Liver (tissue), 9 donors: ENCODE results near the gene ZNF274. TPM values are rescaled to one million over a fixed set of nuclear protein-coding genes. Genes with fewer than 3 reads are reported as not detected.

Source experiments
- DNase-seq: peaks from one replicate; pipeline ENCODE4 v3.0.0-alpha.2; 2017; ENCODE audit warnings: low spot score
- H3K27ac ChIP-seq, 2 donors: one replicate each; pipeline ENCODE4 v1.7.0; 2013; ENCODE audit warnings: inconsistent platforms in 2 of 2, low read length in 2 of 2, control low read depth in 1 of 2, low read depth in 1 of 2, mild to moderate bottlenecking in 1 of 2
- H3K27me3 ChIP-seq, 4 donors: one replicate each; pipeline versions ENCODE4 v1.6.1 to v1.7.0; 2013; ENCODE audit warnings: low read length in 3 of 4, inconsistent platforms in 1 of 4, mild to moderate bottlenecking in 1 of 4, moderate library complexity in 1 of 4; ENCODE audit not compliant: control insufficient read depth in 4 of 4, insufficient read depth in 4 of 4
- H3K36me3 ChIP-seq, 4 donors: one replicate each; pipeline versions ENCODE4 v1.6.1 to v1.7.0; 2013; ENCODE audit warnings: low read length in 3 of 4, mild to moderate bottlenecking in 3 of 4, low read depth in 1 of 4, moderate library complexity in 1 of 4; ENCODE audit not compliant: control insufficient read depth in 4 of 4, insufficient read depth in 3 of 4
- H3K4me1 ChIP-seq, 4 donors: one replicate each; pipeline versions ENCODE4 v1.6.1 to v1.7.0; 2013; ENCODE audit warnings: low read length in 3 of 4, mild to moderate bottlenecking in 3 of 4, moderate library complexity in 1 of 4; ENCODE audit not compliant: control insufficient read depth in 4 of 4, insufficient read depth in 4 of 4
- H3K4me3 ChIP-seq, 3 donors: one replicate each; pipeline versions ENCODE4 v1.6.1 to v1.7.0; 2013; ENCODE audit warnings: low read length in 3 of 3, control low read depth in 1 of 3, low read depth in 1 of 3, mild to moderate bottlenecking in 1 of 3
- H3K9ac ChIP-seq, 2 donors: one replicate each; pipeline ENCODE4 v1.7.0; 2013; ENCODE audit warnings: low read length in 2 of 2, mild to moderate bottlenecking in 2 of 2, moderate library complexity in 2 of 2, control low read depth in 1 of 2, low read depth in 1 of 2
- H3K9me3 ChIP-seq, 4 donors: one replicate each; pipeline versions ENCODE4 v1.6.1 to v1.7.0; 2013; ENCODE audit warnings: low read length in 3 of 4; ENCODE audit not compliant: control insufficient read depth in 4 of 4
- EGR1 ChIP-seq, 2 donors: IDR thresholded peaks; 2 replicates each; pipeline ENCODE4 v1.6.1; 2016 to 2018; ENCODE audit warnings: antibody characterized with exemption in 2 of 2, low read depth in 2 of 2
- FOXA1 ChIP-seq: IDR thresholded peaks from 2 replicates; pipeline ENCODE4 v1.6.1; 2016; ENCODE audit warnings: antibody characterized with exemption
- FOXA2 ChIP-seq: IDR thresholded peaks from 2 replicates; pipeline ENCODE4 v1.6.1; 2016; ENCODE audit warnings: antibody characterized with exemption
- GABPA ChIP-seq, 2 donors: IDR thresholded peaks in 1 of 2; conservative IDR thresholded peaks in 1 of 2; 2 replicates each; pipeline ENCODE4 v1.6.1; 2016; ENCODE audit warnings: antibody characterized with exemption in 2 of 2, mild to moderate bottlenecking in 1 of 2, moderate library complexity in 1 of 2
- HNF4A ChIP-seq, 2 donors: conservative IDR thresholded peaks; 2 replicates each; pipeline ENCODE4 v1.6.1; 2016; ENCODE audit warnings: antibody characterized with exemption in 2 of 2, mild to moderate bottlenecking in 2 of 2
- HNF4G ChIP-seq: IDR thresholded peaks from 2 replicates; pipeline ENCODE4 v1.6.1; 2016; ENCODE audit warnings: antibody characterized with exemption
- JUND ChIP-seq, 2 donors: IDR thresholded peaks; 2 replicates each; pipeline ENCODE4 v1.6.1; 2016; ENCODE audit warnings: antibody characterized with exemption in 2 of 2
- NR2F2 ChIP-seq: IDR thresholded peaks from 2 replicates; pipeline ENCODE4 v1.6.1; 2016; ENCODE audit warnings: antibody characterized with exemption
- RAD21 ChIP-seq, 2 donors: IDR thresholded peaks; 2 replicates each; pipeline ENCODE4 v1.6.1; 2016; ENCODE audit warnings: antibody characterized with exemption in 2 of 2, mild to moderate bottlenecking in 2 of 2
- RXRA ChIP-seq, 2 donors: IDR thresholded peaks; 2 replicates each; pipeline ENCODE4 v1.6.1; 2017 to 2018; ENCODE audit warnings: antibody characterized with exemption in 2 of 2, mild to moderate bottlenecking in 1 of 2
- SP1 ChIP-seq: IDR thresholded peaks from 2 replicates; pipeline ENCODE4 v1.6.1; 2018; ENCODE audit warnings: antibody characterized with exemption, mild to moderate bottlenecking
- TAF1 ChIP-seq: conservative IDR thresholded peaks from 2 replicates; pipeline ENCODE4 v1.6.1; 2016; ENCODE audit warnings: antibody characterized with exemption, mild to moderate bottlenecking
- WGBS: extraction: QIAGEN DNeasy Blood & Tissue Kit; methylation state at CpG from one replicate; pipeline ENCODE4 v1.1.7; 2013; 5-methylcytosine and 5-hydroxymethylcytosine counted together
- polyA plus RNA-seq, 2 donors: library from polyadenylated mRNA; stranded (reverse) in 1 of 2; unstranded in 1 of 2; fragments of 200-250 nt in 1 of 2; fragments of >200 nt in 1 of 2; fragmentation: Nextera tagmentation in 1 of 2; extraction: Ambion mirVana in 1 of 2; gene quantifications; one replicate each; pipeline versions ENCODE4 v1.2.1 to v1.2.3, GENCODE V29; 2013 to 2015
- total RNA-seq, 2 donors: library from RNA; depleted of rRNA; stranded (reverse); fragments of >200 nt; gene quantifications; one replicate each; pipeline ENCODE4 v1.2.3, GENCODE V29; 2014
- TF ChIP-seq, protein P1 (sequence below): IDR thresholded peaks from 2 replicates; pipeline ENCODE4 v1.6.1; 2016; ENCODE audit warnings: antibody characterized with exemption
- TF ChIP-seq, protein P2 (sequence below): IDR thresholded peaks from 2 replicates; pipeline ENCODE4 v1.6.1; 2016; ENCODE audit warnings: antibody characterized with exemption
- TF ChIP-seq, protein P3 (sequence below): IDR thresholded peaks from 2 replicates; pipeline ENCODE4 v1.6.1; 2016; ENCODE audit warnings: antibody characterized with exemption, mild to moderate bottlenecking
- donor health status: healthy.
- donor health status: healthy.
- donor health status: healthy.
- donor health status: healthy.
- donor health status: healthy.

ZNF274 gene
- total and polyA plus RNA-seq, 4 donors, result 5.7 to 18.2 (median 11.9) TPM

DNA sequence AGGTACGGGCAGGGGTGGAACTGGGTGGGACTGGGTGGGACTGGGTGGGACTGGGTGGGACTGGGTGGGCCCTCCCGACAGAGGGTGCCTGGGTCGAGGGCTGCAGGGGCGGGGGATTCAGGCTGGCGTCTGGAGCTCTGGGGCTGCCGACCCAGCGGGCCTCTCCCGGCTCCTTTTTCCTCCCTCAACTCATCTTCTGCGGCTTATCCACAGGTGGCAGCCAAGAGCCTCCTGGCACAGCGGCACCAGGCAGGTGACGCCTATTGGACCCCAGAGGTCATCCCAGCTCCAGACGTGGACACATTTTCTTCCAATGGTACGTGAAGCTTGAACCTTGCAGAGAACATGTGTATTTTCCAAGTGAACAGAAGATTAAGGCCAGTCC lies 46.4 kb downstream of the ZNF274 start:
- H3K27ac ChIP-seq, result no peak overlapping the region
- WGBS, result 14% methylated on average over 13 of the region's 13 CpGs
- peaks cover 28 to 62% (median 41%) of the 10 kb centered on the region in 4 donors for H3K9me3 ChIP-seq
- peak; percentile 40 for DNase-seq
- peaks cover 2 to 38% (median 22%) of the 10 kb centered on the region in 4 donors for H3K36me3 ChIP-seq
- peak overlapping the region; percentile 72 to 86 (median 83) for H3K4me3 ChIP-seq
- no peaks in the 10 kb centered on the region for H3K27me3 ChIP-seq
- TF ChIP-seq JUND (IDR thresholded peaks at IDR 0.05) (no peak), SP1 (no peak), FOXA2 (no peak), FOXA1 (no peak), EGR1 (IDR thresholded peaks at IDR 0.05; ENCODE audit: low read depth in 2 of 2) (no peak), GABPA (IDR thresholded peaks at IDR 0.05 in 1 of 2, conservative IDR thresholded peaks at IDR 0.05 in 1 of 2) (no peak), RAD21 (IDR thresholded peaks at IDR 0.05) (no peak), TAF1 (no peak), HNF4G (no peak), HNF4A (conservative IDR thresholded peaks at IDR 0.05) (no peak), RXRA (IDR thresholded peaks at IDR 0.05) (no peak)
- TF ChIP-seq, protein P1, sequence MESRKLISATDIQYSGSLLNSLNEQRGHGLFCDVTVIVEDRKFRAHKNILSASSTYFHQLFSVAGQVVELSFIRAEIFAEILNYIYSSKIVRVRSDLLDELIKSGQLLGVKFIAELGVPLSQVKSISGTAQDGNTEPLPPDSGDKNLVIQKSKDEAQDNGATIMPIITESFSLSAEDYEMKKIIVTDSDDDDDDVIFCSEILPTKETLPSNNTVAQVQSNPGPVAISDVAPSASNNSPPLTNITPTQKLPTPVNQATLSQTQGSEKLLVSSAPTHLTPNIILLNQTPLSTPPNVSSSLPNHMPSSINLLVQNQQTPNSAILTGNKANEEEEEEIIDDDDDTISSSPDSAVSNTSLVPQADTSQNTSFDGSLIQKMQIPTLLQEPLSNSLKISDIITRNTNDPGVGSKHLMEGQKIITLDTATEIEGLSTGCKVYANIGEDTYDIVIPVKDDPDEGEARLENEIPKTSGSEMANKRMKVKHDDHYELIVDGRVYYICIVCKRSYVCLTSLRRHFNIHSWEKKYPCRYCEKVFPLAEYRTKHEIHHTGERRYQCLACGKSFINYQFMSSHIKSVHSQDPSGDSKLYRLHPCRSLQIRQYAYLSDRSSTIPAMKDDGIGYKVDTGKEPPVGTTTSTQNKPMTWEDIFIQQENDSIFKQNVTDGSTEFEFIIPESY, result no peak
- TF ChIP-seq, protein P2, sequence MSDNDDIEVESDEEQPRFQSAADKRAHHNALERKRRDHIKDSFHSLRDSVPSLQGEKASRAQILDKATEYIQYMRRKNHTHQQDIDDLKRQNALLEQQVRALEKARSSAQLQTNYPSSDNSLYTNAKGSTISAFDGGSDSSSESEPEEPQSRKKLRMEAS, result no peak
- H3K4me1 ChIP-seq, result peaks cover 0 to 9% (median 5%) of the 10 kb centered on the region in 4 donors
- no peak overlapping the region for H3K9ac ChIP-seq

DNA sequence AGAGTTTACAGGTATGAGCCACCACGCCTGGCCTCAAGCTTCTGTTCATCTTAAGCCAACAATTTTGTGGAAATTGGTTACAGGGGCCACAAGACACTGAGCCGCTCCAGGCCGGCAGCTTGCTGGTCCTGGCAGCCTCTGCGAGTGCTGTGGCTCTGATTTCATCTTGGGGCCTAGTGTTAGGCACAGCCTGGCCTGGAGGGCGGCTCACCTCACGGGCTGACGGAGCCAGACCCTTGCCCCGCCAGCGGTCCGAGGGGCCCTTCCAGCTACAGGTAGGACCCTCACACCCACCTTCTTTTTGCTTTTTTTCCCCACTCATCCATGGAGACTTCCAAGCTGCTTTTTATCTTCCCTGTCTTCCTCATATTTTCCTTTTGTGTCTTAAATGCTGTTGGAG lies 54.5 kb downstream of the ZNF274 start:
- Histone ChIP-seq H3K36me3 (peaks cover 19 to 50% (median 38%) of the 10 kb centered on the region in 4 donors), H3K27ac (no peak overlapping the region), H3K27me3 (no peaks in the 10 kb centered on the region), H3K9me3 (peaks cover 37 to 61% (median 47%) of the 10 kb centered on the region in 4 donors), H3K4me3 (peak overlapping the region in 2 of 3 donors; percentile 25 to 42), H3K9ac (no peak overlapping the region), H3K4me1 (no peaks in the 10 kb centered on the region)
- no peak for DNase-seq
- 99% methylated on average over 10 of the region's 10 CpGs for WGBS
- TF ChIP-seq, protein P2, result no peak
- no peak for TF ChIP-seq EGR1 (IDR thresholded peaks at IDR 0.05; ENCODE audit: low read depth in 2 of 2)
- no peak for TF ChIP-seq TAF1
- no peak for TF ChIP-seq HNF4G
- TF ChIP-seq, protein P3, sequence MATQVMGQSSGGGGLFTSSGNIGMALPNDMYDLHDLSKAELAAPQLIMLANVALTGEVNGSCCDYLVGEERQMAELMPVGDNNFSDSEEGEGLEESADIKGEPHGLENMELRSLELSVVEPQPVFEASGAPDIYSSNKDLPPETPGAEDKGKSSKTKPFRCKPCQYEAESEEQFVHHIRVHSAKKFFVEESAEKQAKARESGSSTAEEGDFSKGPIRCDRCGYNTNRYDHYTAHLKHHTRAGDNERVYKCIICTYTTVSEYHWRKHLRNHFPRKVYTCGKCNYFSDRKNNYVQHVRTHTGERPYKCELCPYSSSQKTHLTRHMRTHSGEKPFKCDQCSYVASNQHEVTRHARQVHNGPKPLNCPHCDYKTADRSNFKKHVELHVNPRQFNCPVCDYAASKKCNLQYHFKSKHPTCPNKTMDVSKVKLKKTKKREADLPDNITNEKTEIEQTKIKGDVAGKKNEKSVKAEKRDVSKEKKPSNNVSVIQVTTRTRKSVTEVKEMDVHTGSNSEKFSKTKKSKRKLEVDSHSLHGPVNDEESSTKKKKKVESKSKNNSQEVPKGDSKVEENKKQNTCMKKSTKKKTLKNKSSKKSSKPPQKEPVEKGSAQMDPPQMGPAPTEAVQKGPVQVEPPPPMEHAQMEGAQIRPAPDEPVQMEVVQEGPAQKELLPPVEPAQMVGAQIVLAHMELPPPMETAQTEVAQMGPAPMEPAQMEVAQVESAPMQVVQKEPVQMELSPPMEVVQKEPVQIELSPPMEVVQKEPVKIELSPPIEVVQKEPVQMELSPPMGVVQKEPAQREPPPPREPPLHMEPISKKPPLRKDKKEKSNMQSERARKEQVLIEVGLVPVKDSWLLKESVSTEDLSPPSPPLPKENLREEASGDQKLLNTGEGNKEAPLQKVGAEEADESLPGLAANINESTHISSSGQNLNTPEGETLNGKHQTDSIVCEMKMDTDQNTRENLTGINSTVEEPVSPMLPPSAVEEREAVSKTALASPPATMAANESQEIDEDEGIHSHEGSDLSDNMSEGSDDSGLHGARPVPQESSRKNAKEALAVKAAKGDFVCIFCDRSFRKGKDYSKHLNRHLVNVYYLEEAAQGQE, result no peak
- no peak for TF ChIP-seq NR2F2
